Measurements from ENCODE around the gene TMEM117.

The TMEM117 gene

GRCh38 chr12:43812926-43813325 lies 23.0 kb upstream of the TMEM117 start:
- ATAC-seq: no peak

GRCh38 chr12:43815416-43815815 lies 20.5 kb upstream of the TMEM117 start:
- no peak for ATAC-seq
- no peak for TF ChIP-seq TCF4 (CRISPR knock-in tag; IDR thresholded peaks at IDR 0.05; ENCODE audit: borderline replicate concordance)
- TF ChIP-seq ZNF8 (CRISPR knock-in tag; IDR thresholded peaks at IDR 0.05): no peak
- TF ChIP-seq ZNF70 (CRISPR knock-in tag; IDR thresholded peaks at IDR 0.05): no peak
- no peak for TF ChIP-seq ZNF565 (CRISPR knock-in tag; conservative IDR thresholded peaks at IDR 0.05; ENCODE audit: low read depth)
- no peak for TF ChIP-seq CREB5 (CRISPR knock-in tag; IDR thresholded peaks at IDR 0.05; ENCODE audit: low read depth)
- TF ChIP-seq TSHZ2 (CRISPR knock-in tag; IDR thresholded peaks at IDR 0.05): no peak
- no peak for TF ChIP-seq PPARA (CRISPR knock-in tag; IDR thresholded peaks at IDR 0.05; ENCODE audit: borderline replicate concordance)

More at GRCh38 chr12:43812926-43813325, 23.0 kb upstream of the TMEM117 start:
- TF ChIP-seq TCF4 (CRISPR knock-in tag; IDR thresholded peaks at IDR 0.05; ENCODE audit: borderline replicate concordance): no peak
- TF ChIP-seq ZFP3 (CRISPR knock-in tag; IDR thresholded peaks at IDR 0.05): no peak
- TF ChIP-seq POU6F1 (CRISPR knock-in tag; IDR thresholded peaks at IDR 0.05; ENCODE audit: borderline replicate concordance, low read depth): no peak
- no peak for TF ChIP-seq TOX (CRISPR knock-in tag; IDR thresholded peaks at IDR 0.05; ENCODE audit: borderline replicate concordance)
- TF ChIP-seq BACH2 (CRISPR knock-in tag; IDR thresholded peaks at IDR 0.05; ENCODE audit: borderline replicate concordance): no peak
- TF ChIP-seq TSHZ2 (CRISPR knock-in tag; IDR thresholded peaks at IDR 0.05): no peak
- TF ChIP-seq PPARA (CRISPR knock-in tag; IDR thresholded peaks at IDR 0.05; ENCODE audit: borderline replicate concordance): no peak
- TF ChIP-seq CSDC2 (CRISPR knock-in tag; IDR thresholded peaks at IDR 0.05): no peak
- TF ChIP-seq CSRNP3 (CRISPR knock-in tag; IDR thresholded peaks at IDR 0.05): no peak
- no peak for TF ChIP-seq ZNF70 (CRISPR knock-in tag; IDR thresholded peaks at IDR 0.05)
- no peak for TF ChIP-seq ISL1 (CRISPR knock-in tag; IDR thresholded peaks at IDR 0.05)
- TF ChIP-seq ZNF8 (CRISPR knock-in tag; IDR thresholded peaks at IDR 0.05): no peak
- no peak for TF ChIP-seq ZFP30 (CRISPR knock-in tag; IDR thresholded peaks at IDR 0.05)
- no peak for TF ChIP-seq PATZ1 (CRISPR knock-in tag; IDR thresholded peaks at IDR 0.05; ENCODE audit: borderline replicate concordance)
- TF ChIP-seq GLIS3 (CRISPR knock-in tag; IDR thresholded peaks at IDR 0.05): no peak
- TF ChIP-seq RARB (CRISPR knock-in tag; IDR thresholded peaks at IDR 0.05): no peak
- TF ChIP-seq ZNF565 (CRISPR knock-in tag; conservative IDR thresholded peaks at IDR 0.05; ENCODE audit: low read depth): no peak
- no peak for TF ChIP-seq CREB5 (CRISPR knock-in tag; IDR thresholded peaks at IDR 0.05; ENCODE audit: low read depth)
- no peak for TF ChIP-seq OSR1 (CRISPR knock-in tag; IDR thresholded peaks at IDR 0.05)

All from SK-N-SH treated with all-trans-retinoic acid at 6 μM for 48 hours (cell line).